ENCODE data around the gene HPS6. TPM values are rescaled to one million over a fixed set of nuclear protein-coding genes. Genes with fewer than 3 reads are reported as not detected.
"Not testable (repeated sequence)": the region's sequence is repeated elsewhere in the genome, so short reads cannot be mapped to it uniquely, and the experiment has no call there.

HPS6 gene
- total RNA-seq, 2 donors from 2014 or later = 26.1 to 35.9 TPM

- intact Hi-C loops (cut with DNase I) = no loop called here
- H3K36me3 ChIP-seq = peaks cover 0 to 3% of the 10 kb centered on the region in 2 donors
- no peaks in the 10 kb centered on the region for H3K4me1 ChIP-seq (replicated peaks)
- 92% methylated on average over 2 of the region's 2 CpGs for WGBS
- no peak for TF ChIP-seq POLR2A (IDR thresholded peaks at IDR 0.05)
- TF ChIP-seq CTCF (IDR thresholded peaks at IDR 0.05) = no peak
- TF ChIP-seq POLR2AphosphoS5 (IDR thresholded peaks at IDR 0.05) = no peak
- no peaks in the 10 kb centered on the region for H3K27me3 ChIP-seq (replicated peaks; ENCODE audit: insufficient read depth)
- H3K27ac ChIP-seq = no peak overlapping the region
- H3K4me3 ChIP-seq = no peak overlapping the region
- no peaks in the 10 kb centered on the region for H3K9me3 ChIP-seq
- DNase-seq (ENCODE audit: low spot score) = no peak
Observed at GRCh38 chr10:102027261-102027660, 37.9 kb upstream of the HPS6 start.

DNA sequence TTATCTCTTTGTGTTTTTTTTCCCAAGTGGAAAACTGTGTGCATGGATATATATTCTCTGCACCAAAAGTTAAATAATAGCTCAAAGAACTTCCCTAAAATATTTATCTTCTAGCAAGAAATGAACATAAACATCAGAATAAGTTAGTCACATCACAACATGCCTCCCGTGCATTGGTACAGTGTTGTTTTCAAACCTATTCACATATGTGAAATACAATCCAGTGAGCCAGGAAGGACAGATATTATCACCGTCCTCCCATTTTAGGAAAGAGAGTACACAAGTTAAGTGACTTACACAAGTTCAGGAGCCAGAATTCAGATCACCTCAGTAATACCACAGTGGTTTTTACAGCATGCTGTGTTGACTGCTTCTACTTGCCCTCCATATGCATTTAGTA, 31.4 kb upstream of the HPS6 start:
- H3K4me3 ChIP-seq = no peak overlapping the region
- no peak for TF ChIP-seq POLR2A (IDR thresholded peaks at IDR 0.05)
- no peak for TF ChIP-seq POLR2AphosphoS5 (IDR thresholded peaks at IDR 0.05)
- no peak for TF ChIP-seq CTCF (IDR thresholded peaks at IDR 0.05)
- no peaks in the 10 kb centered on the region for H3K27me3 ChIP-seq (replicated peaks; ENCODE audit: insufficient read depth)
- 75% methylated on average over 2 of the region's 2 CpGs for WGBS
- H3K27ac ChIP-seq = no peak overlapping the region
- H3K4me1 ChIP-seq (replicated peaks) = no peaks in the 10 kb centered on the region
- no peak for DNase-seq (ENCODE audit: low spot score)
- intact Hi-C loops (cut with DNase I) = no loop called here
- H3K9me3 ChIP-seq = no peaks in the 10 kb centered on the region
- no peaks in the 10 kb centered on the region for H3K36me3 ChIP-seq

DNA sequence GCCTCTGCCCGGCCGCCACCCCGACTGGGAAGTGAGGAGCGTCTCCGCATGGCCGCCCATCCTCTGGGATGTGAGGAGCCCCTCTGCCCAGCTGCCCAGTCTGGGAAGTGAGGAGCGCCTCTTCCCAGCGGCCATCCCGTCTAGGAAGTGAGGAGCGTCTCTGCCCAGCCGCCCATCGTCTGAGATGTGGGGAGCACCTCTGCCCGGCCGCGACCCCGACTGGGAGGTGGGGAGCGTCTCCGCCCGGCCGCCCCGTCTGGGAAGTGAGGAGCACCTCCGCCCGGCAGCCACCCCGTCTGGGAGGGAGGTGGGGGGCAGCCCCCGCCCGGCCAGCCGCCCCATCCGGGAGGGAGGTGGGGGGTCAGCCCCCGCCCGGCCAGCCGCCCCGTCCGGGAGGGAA, 29.3 kb upstream of the HPS6 start:
- WGBS = 98% methylated on average over 24 of the region's 33 CpGs
- intact Hi-C loops (cut with DNase I); H3K27ac ChIP-seq: not testable (repeated sequence)

DNA sequence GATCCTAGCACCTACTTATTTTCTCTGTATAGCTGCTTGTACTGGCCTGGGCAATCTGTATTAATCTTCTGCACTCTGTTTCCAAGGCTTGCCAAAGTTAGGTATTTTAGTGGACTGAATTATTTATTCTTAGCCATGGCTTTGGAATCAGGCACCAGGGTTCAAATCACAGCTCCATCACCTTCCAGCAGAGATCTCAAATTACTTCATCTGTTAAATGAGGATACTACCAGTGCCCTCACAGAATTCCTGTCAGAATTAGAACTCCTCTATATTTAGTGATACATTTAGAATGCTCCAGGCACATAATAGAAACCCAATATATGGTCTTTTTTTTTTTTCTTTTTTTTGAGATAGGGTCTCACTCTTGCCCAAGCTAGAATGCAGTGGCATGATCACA, 26.7 kb upstream of the HPS6 start:
- Histone ChIP-seq H3K4me1 (replicated peaks) (no peaks in the 10 kb centered on the region), H3K36me3 (no peaks in the 10 kb centered on the region), H3K27ac (no peak overlapping the region), H3K4me3 (no peak overlapping the region), H3K27me3 (replicated peaks; ENCODE audit: insufficient read depth) (no peaks in the 10 kb centered on the region), H3K9me3 (no peaks in the 10 kb centered on the region)
- intact Hi-C loops (cut with DNase I) = no loop called here
- TF ChIP-seq CTCF (IDR thresholded peaks at IDR 0.05) = no peak
- no peak for DNase-seq (ENCODE audit: low spot score)

More for the DNA sequence above, 29.3 kb upstream of the HPS6 start:
- not testable (repeated sequence) for H3K9me3 ChIP-seq; H3K36me3 ChIP-seq; DNase-seq (ENCODE audit: low spot score); H3K4me1 ChIP-seq (replicated peaks); H3K4me3 ChIP-seq; H3K27me3 ChIP-seq (replicated peaks; ENCODE audit: insufficient read depth)

DNA sequence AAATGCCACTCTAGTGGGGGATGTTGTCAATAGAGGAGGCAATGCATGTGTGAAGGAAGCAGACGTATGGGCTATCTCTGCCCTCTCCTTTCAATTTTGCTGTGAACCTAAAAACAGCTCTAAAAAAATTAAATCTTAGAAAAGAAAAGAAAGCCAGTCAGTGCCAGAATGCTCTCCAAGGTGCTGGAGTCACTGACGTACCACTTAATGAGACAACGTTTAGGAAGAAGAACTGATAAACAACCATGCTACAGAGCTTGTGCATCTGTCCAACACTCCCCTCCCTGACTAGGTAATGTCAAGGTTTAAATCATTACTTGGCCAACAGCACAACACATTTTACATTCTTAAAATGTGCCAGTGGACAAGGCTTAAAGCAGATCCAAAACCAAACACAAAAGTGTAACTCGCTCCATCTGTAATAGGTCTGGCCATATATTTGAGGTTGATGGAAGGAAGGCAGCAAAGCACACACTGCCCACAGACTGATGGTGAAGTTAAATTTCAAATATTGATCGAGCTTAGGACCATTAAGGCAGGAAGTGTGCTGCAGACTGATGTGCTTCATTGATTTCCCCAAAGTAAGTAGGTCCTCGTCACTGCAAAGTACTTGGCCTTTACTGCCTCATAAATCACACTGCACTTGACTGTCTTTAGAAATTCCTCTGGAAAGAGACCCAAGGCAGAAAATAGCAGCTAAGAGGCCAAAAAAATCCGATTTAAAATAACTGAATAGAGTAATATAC, 24.7 kb upstream of the HPS6 start:
- no peaks in the 10 kb centered on the region for H3K27me3 ChIP-seq (replicated peaks; ENCODE audit: insufficient read depth)
- no peak overlapping the region for H3K27ac ChIP-seq
- WGBS = 42% methylated on average over 7 of the region's 7 CpGs
- no peaks in the 10 kb centered on the region for H3K4me1 ChIP-seq (replicated peaks)
- intact Hi-C loops (cut with DNase I) = no loop called here
- H3K36me3 ChIP-seq = no peaks in the 10 kb centered on the region
- no peak for DNase-seq (ENCODE audit: low spot score)
- no peaks in the 10 kb centered on the region for H3K9me3 ChIP-seq
- H3K4me3 ChIP-seq = no peak overlapping the region
- no peak for TF ChIP-seq POLR2A (IDR thresholded peaks at IDR 0.05)
- TF ChIP-seq POLR2AphosphoS5 (IDR thresholded peaks at IDR 0.05) = no peak
- TF ChIP-seq CTCF (IDR thresholded peaks at IDR 0.05) = no peak

Data from prostate gland (tissue), 2 donors.